Glomerular visceral epithelial cell (primary cell): ENCODE results near the gene AFMID.
A peak's percentile ranks its signal among the peaks of the same experiment; 100 is the strongest.
"Not testable (repeated sequence)": the region's sequence is repeated elsewhere in the genome, so short reads cannot be mapped to it uniquely, and the experiment has no call there.

Experiments used
- DNase-seq: peaks from one replicate; pipeline ENCODE4 v3.0.0-alpha.2; 2016; ENCODE audit errors: extremely low spot score

AFMID gene

GRCh38 chr17:78186692-78187595, at the start of gene AFMID, which contains the start of gene TK1:
Gene AFMID (plus strand): TSS chr17:78187362. CDS start chr17:78187371, 9 bp downstream.
Gene TK1 (minus strand): TSS chr17:78187052. CDS start chr17:78186994, 58 bp downstream.
- DNase-seq: peak; percentile 99

GRCh38 chr17:78137392-78138203, 49.6 kb upstream of the AFMID start:
- no peak for DNase-seq

GRCh38 chr17:78138204-78139060, 48.7 kb upstream of the AFMID start:
- no peak for DNase-seq

- not testable (repeated sequence) for DNase-seq
Observed at GRCh38 chr17:78139861-78140168, 47.3 kb upstream of the AFMID start.

GRCh38 chr17:78140169-78141051, 46.8 kb upstream of the AFMID start:
- DNase-seq: peak; percentile 83

- DNase-seq: no peak
Observed at GRCh38 chr17:78141437-78142118, 45.6 kb upstream of the AFMID start.

GRCh38 chr17:78142119-78142861, 44.9 kb upstream of the AFMID start:
- peak; percentile 93 for DNase-seq

GRCh38 chr17:78143214-78144146, 43.7 kb upstream of the AFMID start:
- no peak for DNase-seq

- peak; percentile 70 for DNase-seq
Observed at GRCh38 chr17:78144147-78144719, 42.9 kb upstream of the AFMID start.

- DNase-seq: no peak
Observed at GRCh38 chr17:78144736-78145641, 42.2 kb upstream of the AFMID start.

GRCh38 chr17:78146471-78146869, 40.7 kb upstream of the AFMID start:
- no peak for DNase-seq

- DNase-seq: no peak
Observed at GRCh38 chr17:78146881-78147280, 40.3 kb upstream of the AFMID start.

- no peak for DNase-seq
Observed at GRCh38 chr17:78147315-78147998, 39.7 kb upstream of the AFMID start.

GRCh38 chr17:78148286-78149016, 38.7 kb upstream of the AFMID start:
- DNase-seq: no peak

GRCh38 chr17:78151514-78152008, 35.6 kb upstream of the AFMID start:
- DNase-seq: no peak
